GM12892 (cell line): Measurements from ENCODE around the gene ARHGAP29.

Source experiments
- POLR2A ChIP-seq: IDR thresholded peaks from 2 replicates; pipeline ENCODE4 v1.6.1; 2011; ENCODE audit warnings: low read depth, low read length, control low read depth
- TAF1 ChIP-seq: IDR thresholded peaks from 2 replicates; pipeline ENCODE4 v1.6.1; 2011; ENCODE audit warnings: low read depth, mild to moderate bottlenecking, control low read depth, low read length, borderline replicate concordance

DNA sequence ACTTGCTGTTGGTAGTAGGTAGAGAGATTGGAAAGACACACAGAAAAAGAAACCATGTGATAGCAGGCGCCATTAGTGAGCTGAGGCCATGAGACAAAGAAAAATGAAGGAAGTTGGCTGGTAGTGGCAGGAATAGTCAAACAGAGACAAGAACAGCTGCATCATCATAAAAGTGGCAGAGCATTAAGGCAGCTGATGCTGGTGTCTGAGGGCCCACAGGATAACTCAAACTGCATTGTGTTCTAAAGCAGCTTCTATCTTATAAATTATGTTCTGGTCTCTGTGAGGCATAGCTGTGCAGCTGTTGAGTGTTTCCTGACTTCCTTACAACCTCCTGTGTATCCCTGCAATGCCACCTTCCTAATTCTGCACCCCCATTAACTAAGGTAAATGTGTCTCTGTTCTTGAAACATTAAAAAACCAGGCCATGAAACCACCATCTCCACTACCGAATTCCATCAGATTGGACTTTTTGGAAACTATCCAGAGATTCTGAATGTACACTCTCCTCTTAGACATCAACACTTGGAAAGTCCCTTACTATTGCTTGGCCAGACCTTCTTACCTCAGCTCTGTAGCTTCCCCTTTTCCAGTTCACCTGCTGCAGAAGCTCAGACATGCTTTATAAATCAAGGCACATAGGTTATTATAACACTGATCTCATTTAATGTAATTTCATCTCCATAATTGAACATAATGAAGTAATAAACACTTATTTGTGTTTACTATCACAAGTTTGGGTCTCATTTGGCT lies 23.4 kb upstream of the ARHGAP29 start:
- no peak for TF ChIP-seq TAF1
- no peak for TF ChIP-seq POLR2A
